Renal pelvis (tissue), 4 donors: Measurements from ENCODE around the gene POLN. TPM values are rescaled to one million over a fixed set of nuclear protein-coding genes. Genes with fewer than 3 reads are reported as not detected.
A peak's percentile ranks its signal among the peaks of the same experiment; 100 is the strongest.
"Not testable (repeated sequence)": the region's sequence is repeated elsewhere in the genome, so short reads cannot be mapped to it uniquely, and the experiment has no call there.

ENCODE experiments used
- DNase-seq: peaks from one replicate; pipeline ENCODE4 v3.0.0-alpha.2; 2013
- polyA plus RNA-seq, 3 donors: library from polyadenylated mRNA; unstranded; fragments of 120-200 nt; gene quantifications; one replicate each; pipeline ENCODE4 v1.2.1, GENCODE V29; 2013; ENCODE audit not compliant: insufficient read length in 3 of 3

POLN gene
- polyA plus RNA-seq, 3 donors, result 2.3 to 6.7 (median 3.7) TPM

- peak; percentile 62 for DNase-seq
These were observed 21.8 kb downstream of the POLN start for GRCh38 chr4:2220016-2220630.

- DNase-seq, result no peak
These were observed 22.6 kb downstream of the POLN start for GRCh38 chr4:2219233-2219760.

- DNase-seq, result no peak
These were observed 23.5 kb downstream of the POLN start for GRCh38 chr4:2218436-2218835.

- DNase-seq, result no peak
These were observed 24.2 kb downstream of the POLN start for GRCh38 chr4:2217726-2218125.

- no peak for DNase-seq
These were observed 29.1 kb downstream of the POLN start for GRCh38 chr4:2212831-2213230.

GRCh38 chr4:2202789-2203188 lies 39.1 kb downstream of the POLN start:
- not testable (repeated sequence) for DNase-seq

- DNase-seq, result no peak
These were observed 47.4 kb downstream of the POLN start for GRCh38 chr4:2194496-2194895.

GRCh38 chr4:2193326-2193725 lies 48.6 kb downstream of the POLN start:
- DNase-seq, result no peak

GRCh38 chr4:2186865-2187172 lies 55.1 kb downstream of the POLN start:
- no peak for DNase-seq

- peak; percentile 7 for DNase-seq
These were observed 55.6 kb downstream of the POLN start for GRCh38 chr4:2186133-2186864.

GRCh38 chr4:2183394-2183793 lies 58.5 kb downstream of the POLN start:
- no peak for DNase-seq

- no peak for DNase-seq
These were observed 58.9 kb downstream of the POLN start for GRCh38 chr4:2182994-2183393.

- DNase-seq, result no peak
These were observed 61.5 kb downstream of the POLN start for GRCh38 chr4:2180410-2180809.

- DNase-seq, result no peak
These were observed 62.2 kb downstream of the POLN start for GRCh38 chr4:2179717-2180116.

GRCh38 chr4:2178986-2179385 lies 62.9 kb downstream of the POLN start:
- DNase-seq, result no peak

GRCh38 chr4:2177443-2178093 lies 64.4 kb downstream of the POLN start:
- no peak for DNase-seq

- DNase-seq, result no peak
These were observed 65.8 kb downstream of the POLN start for GRCh38 chr4:2175990-2176698.

- DNase-seq, result no peak
These were observed 67.9 kb downstream of the POLN start for GRCh38 chr4:2174061-2174460.

GRCh38 chr4:2172627-2173231 lies 69.2 kb downstream of the POLN start:
- DNase-seq, result no peak

- DNase-seq, result no peak
These were observed 69.8 kb downstream of the POLN start for GRCh38 chr4:2172161-2172560.

GRCh38 chr4:2168469-2169319 lies 73.2 kb downstream of the POLN start:
- DNase-seq, result no peak
